Measurements from ENCODE around the gene GDA. TPM values are rescaled to one million over a fixed set of nuclear protein-coding genes. Genes with fewer than 3 reads are reported as not detected.

Gene GDA
- total RNA-seq, 2 donors from 2014 or later, result 2.5 to 6.9 TPM

GRCh38 chr9:72150661-72151060, 1.4 kb downstream of the GDA start:
- TF ChIP-seq CTCF (conservative IDR thresholded peaks at IDR 0.05), result no peak
- no peak overlapping the region for H3K27ac ChIP-seq (ENCODE audit: low read depth, low read length)
- Mint-ChIP-seq H3K27me3 (ENCODE audit: insufficient read depth) (peaks cover 23% of the 10 kb centered on the region), H3K36me3 (ENCODE audit: low read depth) (peaks cover 7% of the 10 kb centered on the region), H3K27ac (no peak overlapping the region), H3K4me1 (no peaks in the 10 kb centered on the region), H3K4me3 (no peak overlapping the region), H3K9me3 (peaks cover 1% of the 10 kb centered on the region)
- no peak for DNase-seq
- peaks cover 46% of the 10 kb centered on the region for H3K27me3 ChIP-seq (ENCODE audit: control insufficient read depth, insufficient read depth, low read length, poor library complexity, severe bottlenecking)
- H3K4me3 ChIP-seq (ENCODE audit: low read length), result no peak overlapping the region
- H3K36me3 ChIP-seq (ENCODE audit: control insufficient read depth, insufficient read depth, low read length), result no peaks in the 10 kb centered on the region
- H3K4me1 ChIP-seq (ENCODE audit: control insufficient read depth, insufficient read depth, low read length), result no peaks in the 10 kb centered on the region
- WGBS, 2 experiments (ENCODE audit: insufficient coverage in 1 of 2, insufficient read length in 1 of 2), result 82 to 85% methylated on average over 5 to 6 of the region's 6 CpGs
- H3K9ac ChIP-seq (ENCODE audit: extremely low read depth, low read length, poor library complexity, severe bottlenecking), result no peak overlapping the region
- no peaks in the 10 kb centered on the region for H3K9me3 ChIP-seq (ENCODE audit: control insufficient read depth, low read length)

GRCh38 chr9:72151104-72151503, 1.9 kb downstream of the GDA start:
- Mint-ChIP-seq H3K4me1 (no peaks in the 10 kb centered on the region), H3K36me3 (ENCODE audit: low read depth) (peaks cover 7% of the 10 kb centered on the region)
- no peak overlapping the region for H3K27ac ChIP-seq (ENCODE audit: low read depth, low read length)

DNA sequence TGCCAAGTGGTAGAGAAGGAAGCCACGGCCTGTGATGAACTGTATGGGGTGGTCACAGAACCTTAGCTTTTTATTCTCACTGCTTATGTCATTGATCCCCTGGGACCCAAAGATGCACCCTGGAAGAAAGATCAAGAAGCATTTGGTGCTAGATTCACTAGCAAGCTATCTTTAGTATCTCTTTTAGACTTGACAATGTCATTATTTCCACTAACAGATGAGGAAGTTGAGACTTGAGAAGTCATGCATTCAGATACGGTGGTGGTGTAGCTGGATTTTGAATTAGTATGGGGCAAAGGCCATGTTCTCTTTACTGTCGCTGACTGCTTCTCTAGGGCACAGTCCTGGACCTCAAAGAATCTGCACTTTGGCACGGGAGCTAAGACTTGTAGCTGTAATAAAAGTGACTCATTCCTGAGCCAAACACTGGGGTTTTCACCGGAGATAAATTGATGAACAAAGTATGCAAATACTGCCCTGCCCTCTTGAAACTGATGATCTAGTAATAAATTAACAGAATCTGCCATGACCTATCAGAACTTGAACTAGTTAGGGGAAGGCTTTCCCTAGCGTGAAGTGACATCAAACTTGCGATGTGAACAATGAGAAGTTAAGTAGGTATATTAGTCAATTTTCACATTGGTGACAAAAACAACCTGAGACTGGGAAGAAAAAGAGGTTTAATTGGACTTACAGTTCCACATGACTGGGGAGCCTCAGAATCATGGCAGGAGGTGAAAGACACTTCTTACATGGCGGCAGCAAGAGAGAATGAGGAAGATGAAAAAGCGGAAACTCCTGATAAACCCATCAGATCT, 5.4 kb downstream of the GDA start:
- H3K9me3 ChIP-seq (ENCODE audit: control insufficient read depth, low read length), result no peaks in the 10 kb centered on the region
- H3K9me3 Mint-ChIP-seq, result no peaks in the 10 kb centered on the region
- no peak for TF ChIP-seq CTCF (conservative IDR thresholded peaks at IDR 0.05)
- no peaks in the 10 kb centered on the region for H3K4me1 Mint-ChIP-seq
- no peak overlapping the region for H3K27ac Mint-ChIP-seq
- no peak overlapping the region for H3K27ac ChIP-seq (ENCODE audit: low read depth, low read length)
- 93 to 97% methylated on average over 4 to 9 of the region's 9 CpGs for WGBS, 2 experiments (ENCODE audit: insufficient coverage in 1 of 2, insufficient read length in 1 of 2)
- H3K36me3 Mint-ChIP-seq (ENCODE audit: low read depth), result peaks cover 5% of the 10 kb centered on the region
- no peak overlapping the region for H3K4me3 Mint-ChIP-seq
- H3K27me3 ChIP-seq (ENCODE audit: control insufficient read depth, insufficient read depth, low read length, poor library complexity, severe bottlenecking), result peaks cover 18% of the 10 kb centered on the region
- H3K36me3 ChIP-seq (ENCODE audit: control insufficient read depth, insufficient read depth, low read length), result no peaks in the 10 kb centered on the region
- no peak overlapping the region for H3K4me3 ChIP-seq (ENCODE audit: low read length)
- no peak overlapping the region for H3K9ac ChIP-seq (ENCODE audit: extremely low read depth, low read length, poor library complexity, severe bottlenecking)
- H3K27me3 Mint-ChIP-seq (ENCODE audit: insufficient read depth), result peaks cover 10% of the 10 kb centered on the region
- DNase-seq, result no peak
- no peaks in the 10 kb centered on the region for H3K4me1 ChIP-seq (ENCODE audit: control insufficient read depth, insufficient read depth, low read length)

More at GRCh38 chr9:72151104-72151503, 1.9 kb downstream of the GDA start:
- Mint-ChIP-seq H3K27ac (no peak overlapping the region), H3K9me3 (peaks cover 1% of the 10 kb centered on the region), H3K27me3 (ENCODE audit: insufficient read depth) (peaks cover 23% of the 10 kb centered on the region), H3K4me3 (no peak overlapping the region)
- TF ChIP-seq CTCF (conservative IDR thresholded peaks at IDR 0.05), result no peak
- Histone ChIP-seq H3K27me3 (ENCODE audit: control insufficient read depth, insufficient read depth, low read length, poor library complexity, severe bottlenecking) (peaks cover 44% of the 10 kb centered on the region), H3K4me3 (ENCODE audit: low read length) (no peak overlapping the region), H3K4me1 (ENCODE audit: control insufficient read depth, insufficient read depth, low read length) (no peaks in the 10 kb centered on the region), H3K36me3 (ENCODE audit: control insufficient read depth, insufficient read depth, low read length) (no peaks in the 10 kb centered on the region), H3K9ac (ENCODE audit: extremely low read depth, low read length, poor library complexity, severe bottlenecking) (no peak overlapping the region), H3K9me3 (ENCODE audit: control insufficient read depth, low read length) (no peaks in the 10 kb centered on the region)
- no peak for DNase-seq

Measured in endodermal cell (in vitro differentiated cells).